Measurements from ENCODE around the gene GMPS.
"Not testable (repeated sequence)": the region's sequence is repeated elsewhere in the genome, so short reads cannot be mapped to it uniquely, and the experiment has no call there.

The GMPS gene

DNA sequence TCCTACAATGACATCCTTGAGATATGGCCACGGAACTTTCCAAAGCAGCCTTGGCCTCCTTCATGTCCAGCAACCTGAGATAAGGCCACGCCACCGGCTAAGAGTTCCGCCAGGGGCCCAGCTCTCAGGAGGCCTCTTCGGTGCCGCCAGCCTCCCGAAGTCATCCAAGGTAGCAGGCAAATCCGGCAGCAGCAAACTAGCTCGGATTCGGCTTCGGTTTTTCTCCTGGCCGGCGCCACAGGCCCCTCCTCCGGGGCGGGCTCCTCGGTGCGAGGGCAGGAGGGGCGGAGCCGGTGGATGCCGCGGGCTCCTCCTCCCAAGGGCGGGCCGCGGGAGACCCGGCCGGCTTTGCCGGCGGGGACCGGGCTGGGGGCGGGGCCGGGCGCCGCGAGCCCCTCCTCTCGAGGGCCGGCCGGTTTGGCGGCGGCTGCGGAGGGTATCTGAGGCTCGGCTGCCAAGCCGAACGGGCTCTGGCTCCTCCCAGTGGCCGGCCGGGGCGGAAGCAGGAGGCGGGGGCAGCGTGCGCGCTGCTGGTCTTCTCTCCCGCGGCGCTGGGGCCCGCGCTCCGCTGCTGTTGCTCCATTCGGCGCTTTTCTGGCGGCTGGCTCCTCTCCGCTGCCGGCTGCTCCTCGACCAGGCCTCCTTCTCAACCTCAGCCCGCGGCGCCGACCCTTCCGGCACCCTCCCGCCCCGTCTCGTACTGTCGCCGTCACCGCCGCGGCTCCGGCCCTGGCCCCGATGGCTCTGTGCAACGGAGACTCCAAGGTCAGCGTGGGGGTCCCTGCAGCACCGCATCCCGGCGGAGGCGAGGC lies at the start of gene GMPS:
Gene GMPS (plus strand): TSS at position 518 of the 812 bp plus-strand sequence. CDS start 221 bp downstream, at position 739.
- in situ Hi-C loops (cut with MboI; ENCODE audit: low pct_unique_long_range_greater_than_20kb, low sequenced_read_pairs), result loop anchor here (25.0 kb wide), 1 partner anchor 483 kb away; no protein-coding TSS in a partner anchor
- DNase-seq, result peak; percentile 96

DNA sequence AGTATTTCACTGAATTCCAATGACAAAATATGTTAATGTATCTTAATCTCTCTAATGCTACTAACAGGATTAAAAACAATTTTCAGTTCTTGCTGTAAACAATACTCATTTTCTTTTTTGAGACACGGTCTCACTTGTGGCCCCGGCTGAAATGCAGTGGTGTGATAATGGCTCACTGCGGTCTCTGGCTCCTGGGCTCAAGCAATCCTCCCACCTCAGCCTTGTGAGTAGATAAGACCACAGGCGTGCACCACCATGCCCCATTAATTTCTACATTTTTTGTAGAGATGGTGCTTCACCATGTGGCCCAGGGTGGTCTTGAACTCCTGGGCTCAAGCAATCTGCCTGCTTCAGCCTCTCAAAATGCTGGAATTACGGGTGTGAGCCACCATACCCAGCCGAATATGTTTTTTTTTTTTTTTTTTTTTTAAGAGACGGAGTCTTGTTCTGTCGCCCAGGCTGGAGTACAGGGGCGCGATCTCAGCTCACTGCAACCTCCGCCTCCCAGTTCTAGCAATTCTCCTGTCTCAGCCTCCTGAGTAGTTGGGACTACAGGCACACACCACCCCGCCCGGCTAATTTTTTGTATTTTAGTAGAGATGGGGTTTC lies 41.9 kb upstream of the GMPS start:
- DNase-seq; in situ Hi-C loops (cut with MboI; ENCODE audit: low pct_unique_long_range_greater_than_20kb, low sequenced_read_pairs): not testable (repeated sequence)

DNA sequence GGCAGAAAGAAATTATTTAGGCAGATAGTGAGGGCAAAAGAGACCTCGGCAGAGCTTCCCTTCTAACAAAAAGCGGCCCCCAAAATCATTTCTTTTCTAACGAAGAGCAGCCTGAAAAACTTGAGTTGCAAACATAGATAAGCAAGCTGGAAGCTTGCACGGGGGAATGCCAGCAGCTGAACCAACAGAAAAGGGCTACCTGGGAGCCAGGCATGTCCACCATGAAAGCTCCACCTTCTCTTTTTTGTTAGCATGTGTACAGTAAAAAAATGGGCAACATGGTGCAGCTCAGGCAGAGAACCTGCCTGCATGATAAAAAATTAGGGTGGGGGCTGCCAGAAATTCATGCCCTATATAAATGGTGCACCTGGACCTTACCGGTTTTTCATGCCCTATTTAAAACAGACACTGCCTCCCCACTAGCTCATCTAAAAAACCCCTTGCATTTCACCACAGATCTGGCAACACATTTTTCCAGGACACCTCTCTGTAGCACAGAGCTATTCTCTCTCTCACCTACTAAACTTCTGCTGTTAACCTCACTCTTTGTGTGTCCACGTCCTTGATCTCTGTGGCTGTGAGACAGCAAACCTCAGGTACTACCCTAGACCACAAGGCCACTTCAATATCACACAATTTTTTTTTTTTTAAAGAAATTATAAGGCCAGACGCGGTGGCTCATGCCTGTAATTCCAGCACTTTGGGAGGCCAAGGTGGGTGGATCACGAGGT lies 34.9 kb upstream of the GMPS start:
- DNase-seq, result no peak
- in situ Hi-C loops (cut with MboI; ENCODE audit: low pct_unique_long_range_greater_than_20kb, low sequenced_read_pairs), result no loop called here

DNA sequence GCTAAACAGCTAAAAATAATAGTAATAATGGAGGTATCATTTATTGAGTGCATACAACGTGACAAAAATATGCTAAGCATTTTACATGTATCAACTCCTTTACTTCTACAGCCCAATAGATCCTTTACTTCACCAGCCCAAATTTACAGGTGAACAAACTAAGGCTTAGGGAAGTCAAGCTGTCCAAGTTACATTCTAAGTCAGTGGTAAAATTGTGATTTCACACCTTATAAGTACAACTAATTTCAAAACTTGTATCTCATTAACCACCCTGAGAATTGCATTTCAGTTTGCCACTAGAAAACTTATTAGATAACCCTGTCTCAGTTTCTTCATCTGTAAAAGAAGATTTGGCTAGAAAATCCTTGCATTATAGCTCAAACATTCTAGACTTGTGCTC lies 26.9 kb upstream of the GMPS start:
- in situ Hi-C loops (cut with MboI; ENCODE audit: low pct_unique_long_range_greater_than_20kb, low sequenced_read_pairs), result no loop called here
- no peak for DNase-seq

- DNase-seq, result no peak
- in situ Hi-C loops (cut with MboI; ENCODE audit: low pct_unique_long_range_greater_than_20kb, low sequenced_read_pairs), result no loop called here
Observed at GRCh38 chr3:155846119-155846518, 24.3 kb upstream of the GMPS start.

DNA sequence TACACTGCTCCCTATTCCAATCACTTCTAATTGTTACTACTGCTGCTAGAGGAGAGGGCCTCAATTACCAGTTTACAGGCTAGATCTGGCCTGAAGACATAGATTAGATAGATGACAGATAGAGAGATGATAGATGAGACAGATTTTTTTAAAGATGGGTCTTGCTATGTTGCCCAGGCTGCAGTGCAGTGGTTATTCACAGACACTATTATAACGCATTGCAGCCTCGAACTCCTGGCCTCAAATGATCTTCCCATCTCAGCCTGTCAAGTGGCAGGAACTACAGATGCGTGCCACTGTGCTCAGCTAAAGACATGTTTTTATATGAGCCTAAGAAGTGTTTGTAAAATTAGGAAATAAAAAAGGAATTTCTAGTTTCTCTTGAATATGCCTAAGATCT lies 22.5 kb upstream of the GMPS start:
- DNase-seq, result no peak
- in situ Hi-C loops (cut with MboI; ENCODE audit: low pct_unique_long_range_greater_than_20kb, low sequenced_read_pairs), result no loop called here

- DNase-seq; in situ Hi-C loops (cut with MboI; ENCODE audit: low pct_unique_long_range_greater_than_20kb, low sequenced_read_pairs): not testable (repeated sequence)
Observed at GRCh38 chr3:155849404-155849803, 21.0 kb upstream of the GMPS start.

- DNase-seq, result no peak
- in situ Hi-C loops (cut with MboI; ENCODE audit: low pct_unique_long_range_greater_than_20kb, low sequenced_read_pairs), result loop anchor here (25.0 kb wide), 1 partner anchor 465 kb away; no protein-coding TSS in a partner anchor
Observed at GRCh38 chr3:155852341-155852740, 18.1 kb upstream of the GMPS start.

DNA sequence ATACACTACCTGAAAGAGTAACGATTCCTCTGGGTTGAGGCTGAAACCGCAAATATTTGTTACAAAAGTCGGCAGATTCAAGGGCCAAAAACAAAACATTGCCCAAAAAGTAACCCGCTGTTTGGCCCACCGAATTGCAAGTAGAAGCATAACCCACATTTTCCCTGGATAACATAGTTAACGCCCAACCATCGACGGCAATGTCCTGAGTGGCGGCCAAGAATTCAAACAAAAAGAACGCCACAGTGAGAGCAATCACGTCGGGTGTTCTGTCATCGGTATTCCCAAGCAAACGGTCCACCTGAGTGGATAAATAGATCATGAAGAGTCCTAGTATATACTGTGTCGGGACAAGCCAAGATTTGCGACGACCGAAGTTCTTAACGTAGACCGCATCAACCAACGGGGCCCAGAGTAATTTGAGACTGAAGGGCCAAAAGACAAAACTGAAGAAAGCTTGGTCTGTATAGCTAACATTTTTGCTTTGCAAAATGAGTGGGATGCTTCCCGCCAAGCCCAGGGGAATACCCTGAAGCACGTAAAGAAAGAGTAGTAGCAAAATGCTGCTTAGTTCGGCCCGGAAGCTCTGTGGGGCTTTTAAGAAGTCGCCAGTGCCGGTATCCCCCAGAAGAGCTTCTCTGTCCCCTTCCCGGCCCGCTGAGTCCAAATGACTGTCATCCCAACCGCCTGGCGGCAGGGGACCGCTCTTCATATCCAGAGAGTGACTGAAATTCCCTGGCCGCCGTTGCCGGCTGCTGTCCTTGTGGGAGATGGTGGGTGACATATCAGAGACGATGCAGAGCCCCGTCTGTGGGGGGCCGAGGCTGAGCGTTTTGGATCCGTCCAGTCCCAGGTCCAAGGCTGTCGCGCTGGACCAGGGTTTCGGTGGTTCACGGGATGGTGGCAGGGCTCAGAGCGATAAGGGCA lies 17.0 kb upstream of the GMPS start:
- DNase-seq, result peak; percentile 30
- in situ Hi-C loops (cut with MboI; ENCODE audit: low pct_unique_long_range_greater_than_20kb, low sequenced_read_pairs), result loop anchor here (25.0 kb wide), 1 partner anchor 466 kb away; no protein-coding TSS in a partner anchor

DNA sequence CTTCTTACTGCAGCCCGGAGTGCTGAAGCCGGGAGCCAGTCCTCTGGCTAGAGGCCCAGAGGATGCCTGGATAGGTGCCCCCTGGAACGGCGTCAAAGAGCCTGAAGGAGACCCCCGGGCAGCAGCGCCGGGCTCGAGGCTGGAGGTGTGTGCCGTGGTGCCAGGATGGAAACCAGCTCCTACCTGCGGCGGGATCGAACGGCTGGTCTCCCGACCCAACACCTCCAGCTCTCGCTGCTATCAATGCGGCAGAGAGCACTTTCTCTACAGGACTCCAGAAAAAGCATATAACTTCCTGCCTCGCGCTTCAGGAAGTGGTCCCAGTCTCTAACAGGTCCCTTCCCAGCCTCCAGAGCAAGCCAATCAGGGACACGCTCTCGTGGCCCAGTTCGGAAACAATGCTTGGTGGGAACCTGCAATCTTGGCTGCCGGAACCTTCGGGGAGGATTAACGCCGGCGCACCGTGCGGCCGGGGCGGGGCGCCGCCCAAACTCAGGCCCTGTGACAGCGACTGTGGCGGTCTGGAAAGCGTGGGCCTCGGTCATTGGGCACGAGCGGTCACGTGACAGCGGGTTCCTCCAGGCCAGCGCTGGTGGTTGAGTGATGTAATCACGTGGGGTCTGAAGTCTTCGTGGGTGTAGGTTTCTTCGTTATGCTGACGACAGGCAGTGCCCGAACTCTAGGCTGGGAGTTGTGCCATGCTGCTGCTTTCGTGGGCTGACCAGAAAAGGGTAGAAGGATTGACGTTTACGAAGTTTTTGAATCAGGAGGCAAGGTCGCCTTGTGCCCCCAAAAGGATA lies 16.1 kb upstream of the GMPS start, which contains the start of gene SLC33A1:
Gene SLC33A1 (minus strand): TSS at position 287 of the 800 bp plus-strand sequence. CDS start 430 bp downstream, outside the sequence.
- in situ Hi-C loops (cut with MboI; ENCODE audit: low pct_unique_long_range_greater_than_20kb, low sequenced_read_pairs), result loop anchor here (25.0 kb wide), 1 partner anchor 467 kb away; no protein-coding TSS in a partner anchor
- DNase-seq, result peak; percentile 100

DNA sequence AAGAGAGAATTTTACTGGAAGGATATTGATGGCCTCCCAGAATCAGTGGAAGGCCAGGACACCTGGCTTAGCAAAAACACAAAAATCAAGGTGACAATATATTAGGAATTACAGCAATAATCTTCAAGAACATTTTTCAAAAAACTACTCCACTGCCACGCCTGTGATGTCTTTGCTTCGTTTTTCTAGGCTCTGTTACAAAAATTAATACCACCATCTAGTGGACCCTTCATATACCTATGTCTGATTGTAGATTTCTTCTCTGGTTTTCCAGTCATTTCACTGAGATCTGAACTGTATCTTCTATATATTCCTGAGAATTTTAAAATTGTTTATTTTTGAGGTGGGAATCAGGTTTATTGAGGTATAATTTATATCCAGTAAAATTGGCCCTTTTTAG lies 10.6 kb upstream of the GMPS start:
- in situ Hi-C loops (cut with MboI; ENCODE audit: low pct_unique_long_range_greater_than_20kb, low sequenced_read_pairs), result loop anchor here (25.0 kb wide), 1 partner anchor 473 kb away; no protein-coding TSS in a partner anchor
- peak; percentile 44 for DNase-seq

GRCh38 chr3:155860424-155860823 lies 10.0 kb upstream of the GMPS start:
- in situ Hi-C loops (cut with MboI; ENCODE audit: low pct_unique_long_range_greater_than_20kb, low sequenced_read_pairs), result loop anchor here (25.0 kb wide), 1 partner anchor 473 kb away; no protein-coding TSS in a partner anchor
- DNase-seq, result not testable (repeated sequence)

DNA sequence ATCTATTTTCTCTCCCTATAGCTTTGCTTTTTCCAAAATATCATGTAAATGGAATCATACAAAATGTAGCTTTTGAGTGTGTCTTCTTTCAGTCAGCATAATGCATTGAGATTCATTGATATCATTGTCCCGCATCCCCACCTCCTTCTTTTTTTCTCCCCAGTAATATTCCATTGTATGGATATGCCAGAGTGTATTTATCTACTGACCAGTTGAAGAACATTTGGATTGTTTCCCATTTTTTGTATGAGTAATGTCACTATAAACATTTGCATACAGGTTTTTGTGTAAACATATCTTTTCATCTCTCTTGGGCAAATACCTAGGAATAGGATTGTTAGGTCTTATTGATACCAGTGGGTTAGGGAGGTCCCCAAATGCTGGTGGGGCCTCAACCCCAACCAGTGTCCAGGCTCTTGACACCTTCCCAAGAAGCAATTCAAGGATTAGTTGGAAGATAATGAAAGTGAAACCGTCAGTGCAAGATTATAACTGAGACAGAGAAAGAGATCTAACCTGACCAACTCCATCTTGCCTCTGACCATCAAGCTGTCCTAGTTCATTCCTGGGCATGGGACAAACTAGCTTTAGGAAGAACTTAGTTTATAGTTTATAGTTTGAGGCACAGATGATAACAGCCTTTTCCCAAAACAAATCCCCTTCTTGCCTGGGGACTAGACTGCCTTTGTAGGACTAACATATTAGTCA lies 8.8 kb upstream of the GMPS start:
- in situ Hi-C loops (cut with MboI; ENCODE audit: low pct_unique_long_range_greater_than_20kb, low sequenced_read_pairs), result loop anchor here (25.0 kb wide), 1 partner anchor 474 kb away; no protein-coding TSS in a partner anchor
- no peak for DNase-seq

GRCh38 chr3:155862290-155862982 lies 8.0 kb upstream of the GMPS start:
- in situ Hi-C loops (cut with MboI; ENCODE audit: low pct_unique_long_range_greater_than_20kb, low sequenced_read_pairs), result loop anchor here (25.0 kb wide), 1 partner anchor 475 kb away; no protein-coding TSS in a partner anchor
- peak; percentile 81 for DNase-seq

DNA sequence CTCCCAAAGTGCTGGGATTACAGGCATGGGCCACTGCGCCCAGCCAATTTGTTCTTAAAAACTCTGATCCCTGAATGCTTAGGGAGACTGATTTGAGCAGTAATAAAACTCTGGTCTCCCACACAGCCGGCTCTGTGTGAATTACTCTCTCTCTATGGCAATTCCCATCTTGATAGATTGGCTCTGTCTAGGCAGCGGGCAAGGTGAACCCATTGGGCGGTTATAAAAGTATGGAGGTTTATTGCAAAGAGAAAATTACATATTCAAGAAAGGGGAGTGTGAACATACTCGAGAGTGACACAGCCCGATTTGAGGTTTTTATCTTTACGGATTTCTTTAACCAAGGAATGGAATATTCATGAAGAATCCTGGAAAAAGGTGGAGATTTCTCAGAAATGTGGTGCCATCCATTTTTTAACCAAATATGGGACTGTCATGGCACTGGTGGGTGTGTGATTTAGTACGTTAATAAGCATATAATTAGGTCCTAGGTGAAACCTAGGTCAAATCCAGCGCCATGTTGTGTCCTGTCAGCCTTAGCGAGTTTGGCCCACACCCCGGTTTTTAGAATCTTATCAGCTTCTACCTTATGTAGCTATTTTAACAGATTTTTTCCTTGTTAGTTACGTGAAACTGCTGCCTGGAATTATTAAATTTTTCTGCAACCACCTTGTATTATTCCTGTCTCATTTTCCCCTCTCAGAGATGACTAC lies 7.2 kb upstream of the GMPS start:
- no peak for DNase-seq
- in situ Hi-C loops (cut with MboI; ENCODE audit: low pct_unique_long_range_greater_than_20kb, low sequenced_read_pairs), result loop anchor here (25.0 kb wide), 1 partner anchor 476 kb away; no protein-coding TSS in a partner anchor

- in situ Hi-C loops (cut with MboI; ENCODE audit: low pct_unique_long_range_greater_than_20kb, low sequenced_read_pairs), result loop anchor here (25.0 kb wide), 1 partner anchor 482 kb away; no protein-coding TSS in a partner anchor
- no peak for DNase-seq
Observed at GRCh38 chr3:155869691-155870090, 759 bp upstream of the GMPS start.
